ENCODE results near the gene PARN. TPM values are rescaled to one million over a fixed set of nuclear protein-coding genes. Genes with fewer than 3 reads are reported as not detected.

The PARN gene
- total and polyA plus RNA-seq, 2 of the 4 experiments (the other 2 are of a cell fraction): 24.6 to 25.1 TPM

GRCh38 chr16:14549789-14550153 lies 80.3 kb downstream of the PARN start:
- Histone ChIP-seq H4K5ac (ENCODE audit: low read depth, low read length) (no peak overlapping the region), H3K4me3 (ENCODE audit: insufficient read depth, low read depth, low read length) (no peak overlapping the region), H3K23ac (ENCODE audit: low read depth, low read length) (0 out of 2 replicates have a peak overlapping the region, but pooled peaks have one; percentile 11), H3K79me1 (ENCODE audit: low read depth in 1 of 2, low read length in 2 of 2) (peaks cover 0 to 3% of the 10 kb centered on the region in 2 experiments; a peak in 1 of 4 replicates), H3K9ac (ENCODE audit: low read depth, low read length) (no peak overlapping the region), H4K91ac (ENCODE audit: insufficient read depth, low read depth, low read length) (no peak overlapping the region), H2BK120ac (ENCODE audit: low read depth, low read length) (no peak overlapping the region), H2BK15ac (ENCODE audit: low read depth, low read length) (no peak overlapping the region), H3K27ac (ENCODE audit: insufficient read depth, low read length) (no peak overlapping the region), H3K56ac (ENCODE audit: extremely low read depth, insufficient read depth, low read length) (no peak overlapping the region), H3K9me1 (ENCODE audit: insufficient read depth, low read length) (peaks cover 7% of the 10 kb centered on the region), H3K36me3 (ENCODE audit: control insufficient read depth, insufficient read depth, low read length) (peaks cover 9% of the 10 kb centered on the region), H2AFZ (replicated peaks; ENCODE audit: low read length, poor library complexity) (no peak overlapping the region), H3K4me2 (ENCODE audit: low read depth, low read length) (no peak overlapping the region), H2AK9ac (replicated peaks; ENCODE audit: low read depth, low read length, poor library complexity) (no peak overlapping the region), H4K20me1 (ENCODE audit: insufficient read depth, low read length) (peaks cover 2% of the 10 kb centered on the region; the same call in 1 of the 2 replicates), H3K27me3 (ENCODE audit: control insufficient read depth, insufficient read depth, low read length) (no peaks in the 10 kb centered on the region), H2BK20ac (ENCODE audit: low read depth, low read length) (no peak overlapping the region), H4K8ac (ENCODE audit: low read depth in 2 of 2, low read length in 2 of 2) (peak overlapping the region in 1 of 2 experiments; percentile 2; a peak in 1 of 4 replicates), H2AK5ac (ENCODE audit: low read depth, low read length) (no peak overlapping the region), H3K18ac (ENCODE audit: low read depth, low read length) (no peak overlapping the region), H3K9me3 (ENCODE audit: control insufficient read depth, insufficient read depth, low read length) (peaks cover 2% of the 10 kb centered on the region; the same call in 1 of the 2 replicates), H3K4ac (ENCODE audit: low read depth, low read length) (no peak overlapping the region), H3K4me1 (ENCODE audit: control insufficient read depth, insufficient read depth, low read length) (peaks cover 4% of the 10 kb centered on the region; the same call in 1 of the 2 replicates), H2BK5ac (ENCODE audit: low read depth, low read length, poor library complexity, severe bottlenecking) (no peak overlapping the region), H3K14ac (replicated peaks; ENCODE audit: low read depth, low read length) (peak overlapping the region; percentile 19)
- intact Hi-C loops (cut with micrococcal nuclease) (no loop called here), in situ Hi-C loops (cut with MboI; ENCODE audit: low sequenced_read_pairs) (no loop called here), dilution Hi-C loops (cut with HindIII; ENCODE audit: low sequenced_read_pairs, unreplicated experiment) (no loop called here)
- BruUV-seq (replicated peaks): no TSS peak
- WGBS, 2 experiments (ENCODE audit: extremely low coverage in 2 of 2, insufficient read length in 1 of 2): 60% methylated on average over 1 of the region's 5 CpGs; no CpG with 5 or more reads in 1 of the 2 experiments
- CTCF ChIA-PET: no interaction called here
- TF ChIP-seq POLR2A (IDR thresholded peaks at IDR 0.05; ENCODE audit: low read depth, low read length): no peak
- DNase-seq: no peak
- ATAC-seq (ENCODE audit: low read depth): no peak; the same call in none of the 2 replicates
- POLR2A ChIA-PET (ENCODE audit: unreplicated experiment): no interaction called here
